Tibial artery (tissue), 4 donors: ENCODE data around the gene SLC2A4RG.

Source experiments
- DNase-seq, 2 donors: peaks; one replicate each; pipeline ENCODE4 v3.0.0-alpha.2; 2019
- H3K27ac ChIP-seq, 2 donors: fragments of 200-600 bp; sonication (generic) in 1 of 2; 1 replicate in 1 of 2; 2 replicates in 1 of 2; pipeline ENCODE4 v1.5.1; 2018 to 2019; ENCODE audit warnings: mild to moderate bottlenecking in 1 of 2
- H3K27me3 ChIP-seq, 2 donors: fragments of 200-600 bp; sonication (generic) in 1 of 2; one replicate each; pipeline versions ENCODE4 v1.5.1 to v1.6.0; 2016 to 2019
- H3K36me3 ChIP-seq, 3 donors: fragments of 200-600 bp; sonication (generic) in 2 of 3; one replicate each; pipeline ENCODE4 v1.5.1; 2016 to 2019; ENCODE audit warnings: mild to moderate bottlenecking in 2 of 3
- H3K4me1 ChIP-seq, 4 donors: fragments of 200-600 bp; sonication (generic) in 2 of 4; 1 replicate in 3 of 4; 2 replicates in 1 of 4; pipeline ENCODE4 v1.5.1; 2016 to 2019
- H3K4me3 ChIP-seq, 2 donors: fragments of 200-600 bp; sonication (generic) in 1 of 2; 1 replicate in 1 of 2; 2 replicates in 1 of 2; pipeline ENCODE4 v1.5.1; 2018 to 2019; ENCODE audit warnings: mild to moderate bottlenecking in 2 of 2
- H3K9me3 ChIP-seq, 3 donors: fragments of 200-600 bp; sonication (generic) in 1 of 3; one replicate each; pipeline ENCODE4 v1.5.1; 2016 to 2019
- intact Hi-C: fragments of 100-400 bp; cut with DNase I; formaldehyde crosslinking; loops from one replicate; pipeline ENCODE4 v1.15.0; 2023; ENCODE audit warnings: low total_unique reads
- TF ChIP-seq, protein P1 (sequence below), 2 experiments: fragments of 200-600 bp in 1 of 2; fragments of 450-650 bp in 1 of 2; IDR thresholded peaks; one replicate each; pipeline ENCODE4 v1.5.1; 2017 to 2019; ENCODE audit warnings: antibody characterized with exemption in 2 of 2, mild to moderate bottlenecking in 1 of 2, moderate library complexity in 1 of 2

Gene SLC2A4RG

DNA sequence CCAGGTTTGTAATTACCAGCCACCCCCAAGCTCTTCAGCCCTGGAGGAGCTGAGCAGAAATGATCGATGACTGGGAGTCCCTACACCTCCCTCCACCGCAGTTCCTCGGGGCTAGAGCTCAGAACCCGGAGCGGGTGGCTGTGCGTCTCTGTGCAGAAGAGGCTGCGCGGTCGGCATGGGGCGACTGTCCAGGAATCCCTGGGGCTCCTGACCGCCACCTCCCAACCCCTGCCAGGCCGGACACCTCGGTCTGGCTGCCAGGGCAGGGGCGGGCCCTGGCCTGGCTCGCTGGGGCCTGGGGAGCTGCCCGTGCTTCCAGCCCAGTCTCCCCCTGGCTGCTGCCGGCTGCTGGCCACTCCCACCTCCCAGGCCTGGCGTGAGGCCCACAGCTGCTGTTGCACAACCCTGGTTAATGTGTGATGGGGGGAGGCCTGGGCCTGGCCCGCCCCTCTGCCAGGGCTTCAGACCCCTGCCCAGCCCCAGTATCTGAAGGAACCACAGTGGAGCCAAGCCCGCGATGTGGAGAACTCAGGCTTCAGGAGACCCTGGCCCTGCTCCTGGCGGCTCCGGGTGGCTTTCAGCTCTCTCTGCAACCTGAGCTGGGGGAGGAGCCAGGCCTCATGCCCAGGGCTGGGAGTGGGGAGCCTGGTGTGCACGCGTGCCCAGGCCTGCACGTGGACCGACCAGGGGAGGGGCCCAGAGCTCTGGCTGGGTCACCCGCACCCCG is 1.2 kb downstream of the SLC2A4RG start:
- intact Hi-C loops: loop anchor here (10.0 kb wide), 1 partner anchor 116 kb away; the partner anchor contains the start of gene GMEB2
- TF ChIP-seq, protein P1, sequence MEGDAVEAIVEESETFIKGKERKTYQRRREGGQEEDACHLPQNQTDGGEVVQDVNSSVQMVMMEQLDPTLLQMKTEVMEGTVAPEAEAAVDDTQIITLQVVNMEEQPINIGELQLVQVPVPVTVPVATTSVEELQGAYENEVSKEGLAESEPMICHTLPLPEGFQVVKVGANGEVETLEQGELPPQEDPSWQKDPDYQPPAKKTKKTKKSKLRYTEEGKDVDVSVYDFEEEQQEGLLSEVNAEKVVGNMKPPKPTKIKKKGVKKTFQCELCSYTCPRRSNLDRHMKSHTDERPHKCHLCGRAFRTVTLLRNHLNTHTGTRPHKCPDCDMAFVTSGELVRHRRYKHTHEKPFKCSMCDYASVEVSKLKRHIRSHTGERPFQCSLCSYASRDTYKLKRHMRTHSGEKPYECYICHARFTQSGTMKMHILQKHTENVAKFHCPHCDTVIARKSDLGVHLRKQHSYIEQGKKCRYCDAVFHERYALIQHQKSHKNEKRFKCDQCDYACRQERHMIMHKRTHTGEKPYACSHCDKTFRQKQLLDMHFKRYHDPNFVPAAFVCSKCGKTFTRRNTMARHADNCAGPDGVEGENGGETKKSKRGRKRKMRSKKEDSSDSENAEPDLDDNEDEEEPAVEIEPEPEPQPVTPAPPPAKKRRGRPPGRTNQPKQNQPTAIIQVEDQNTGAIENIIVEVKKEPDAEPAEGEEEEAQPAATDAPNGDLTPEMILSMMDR (IDR thresholded peaks at IDR 0.05): no peak
- Histone ChIP-seq H3K36me3 (peaks cover 22 to 35% (median 27%) of the 10 kb centered on the region in 3 donors), H3K4me1 (peaks cover 0 to 41% (median 31%) of the 10 kb centered on the region in 4 donors), H3K4me3 (peak overlapping the region; percentile 84 to 93), H3K27ac (peak overlapping the region; percentile 97), H3K9me3 (no peaks in the 10 kb centered on the region), H3K27me3 (no peaks in the 10 kb centered on the region)
- peak; percentile 94 to 98 for DNase-seq

DNA sequence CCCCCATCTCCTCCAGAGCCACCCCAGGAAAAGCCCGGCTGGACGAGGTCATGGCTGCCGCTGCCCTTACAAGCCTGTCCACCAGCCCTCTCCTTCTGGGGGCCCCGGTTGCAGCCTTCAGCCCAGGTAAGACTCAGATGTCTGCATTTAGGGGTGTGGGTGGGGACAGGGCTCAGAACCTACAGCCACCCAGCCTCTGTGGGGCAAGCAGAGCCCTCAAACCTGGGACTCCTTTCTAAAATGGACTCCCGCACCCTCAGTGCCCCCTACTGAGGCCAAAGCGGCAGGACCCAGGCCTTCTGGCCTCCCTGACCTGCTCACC is 1.7 kb downstream of the SLC2A4RG start:
- TF ChIP-seq, protein P1 (IDR thresholded peaks at IDR 0.05): no peak
- Histone ChIP-seq H3K27ac (peak overlapping the region; percentile 97), H3K36me3 (peaks cover 22 to 35% (median 23%) of the 10 kb centered on the region in 3 donors), H3K27me3 (no peaks in the 10 kb centered on the region), H3K9me3 (no peaks in the 10 kb centered on the region), H3K4me1 (peaks cover 0 to 41% (median 31%) of the 10 kb centered on the region in 4 donors), H3K4me3 (peak overlapping the region; percentile 84 to 93)
- intact Hi-C loops: loop anchor here (10.0 kb wide), 1 partner anchor 117 kb away; the partner anchor contains the start of gene GMEB2
- no peak for DNase-seq

DNA sequence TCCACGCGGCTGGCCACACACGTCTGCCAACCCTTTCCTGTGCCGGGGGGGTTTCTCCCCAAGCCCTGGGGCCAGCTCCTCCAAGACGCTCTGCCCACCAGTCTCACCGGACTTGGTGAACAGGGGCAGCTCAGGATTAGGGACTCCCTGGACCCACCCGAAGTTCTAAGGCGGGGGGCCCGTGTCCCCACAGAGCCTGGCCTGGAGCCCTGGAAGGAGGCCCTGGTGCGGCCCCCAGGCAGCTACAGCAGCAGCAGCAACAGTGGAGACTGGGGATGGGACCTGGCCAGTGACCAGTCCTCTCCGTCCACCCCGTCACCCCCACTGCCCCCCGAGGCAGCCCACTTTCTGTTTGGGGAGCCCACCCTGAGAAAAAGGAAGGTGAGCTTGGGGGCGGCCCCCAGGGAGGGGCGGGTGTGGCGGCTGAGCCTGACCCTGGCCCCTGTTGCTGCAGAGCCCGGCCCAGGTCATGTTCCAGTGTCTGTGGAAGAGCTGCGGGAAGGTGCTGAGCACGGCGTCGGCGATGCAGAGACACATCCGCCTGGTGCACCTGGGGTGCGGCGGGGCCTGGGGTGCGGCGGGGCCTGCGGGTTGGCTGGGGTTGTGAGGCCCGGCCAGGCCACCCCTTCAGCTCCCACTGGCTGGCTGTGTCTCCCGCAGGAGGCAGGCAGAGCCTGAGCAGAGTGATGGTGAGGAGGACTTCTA is 2.3 kb downstream of the SLC2A4RG start:
- intact Hi-C loops: loop anchor here (10.0 kb wide), 1 partner anchor 117 kb away; the partner anchor contains the start of gene GMEB2
- Histone ChIP-seq H3K9me3 (no peaks in the 10 kb centered on the region), H3K36me3 (peaks cover 22 to 35% (median 23%) of the 10 kb centered on the region in 3 donors), H3K27me3 (no peaks in the 10 kb centered on the region), H3K4me3 (peak overlapping the region in 1 of 2 donors; percentile 93), H3K4me1 (peaks cover 0 to 41% (median 31%) of the 10 kb centered on the region in 4 donors), H3K27ac (peak overlapping the region; percentile 97)
- TF ChIP-seq, protein P1 (IDR thresholded peaks at IDR 0.05): no peak
- DNase-seq: no peak

DNA sequence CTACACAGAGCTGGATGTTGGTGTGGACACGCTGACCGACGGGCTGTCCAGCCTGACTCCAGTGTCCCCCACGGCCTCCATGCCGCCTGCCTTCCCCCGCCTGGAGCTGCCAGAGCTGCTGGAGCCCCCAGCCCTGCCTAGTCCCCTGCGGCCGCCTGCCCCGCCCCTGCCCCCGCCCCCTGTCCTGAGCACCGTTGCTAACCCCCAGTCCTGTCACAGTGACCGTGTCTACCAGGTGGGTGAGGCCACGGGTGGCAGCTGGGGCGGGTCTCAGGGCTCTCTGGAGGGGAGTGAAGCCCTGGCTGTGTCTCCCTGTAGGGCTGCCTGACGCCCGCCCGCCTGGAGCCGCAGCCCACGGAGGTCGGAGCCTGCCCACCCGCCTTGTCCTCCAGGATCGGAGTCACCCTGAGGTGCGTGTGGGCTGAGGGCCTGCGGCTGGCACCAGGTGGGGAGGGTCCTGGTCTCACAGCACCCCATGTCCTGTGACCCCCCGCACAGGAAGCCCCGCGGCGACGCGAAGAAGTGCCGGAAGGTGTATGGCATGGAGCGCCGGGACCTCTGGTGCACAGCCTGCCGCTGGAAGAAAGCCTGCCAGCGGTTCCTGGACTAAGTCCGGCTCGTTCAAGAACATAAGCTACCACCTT is 2.9 kb downstream of the SLC2A4RG start:
- Histone ChIP-seq H3K27ac (no peak overlapping the region), H3K27me3 (no peaks in the 10 kb centered on the region), H3K4me3 (no peak overlapping the region), H3K9me3 (no peaks in the 10 kb centered on the region), H3K36me3 (peaks cover 22 to 38% (median 23%) of the 10 kb centered on the region in 3 donors), H3K4me1 (peaks cover 0 to 37% (median 29%) of the 10 kb centered on the region in 4 donors)
- intact Hi-C loops: loop anchor here (10.0 kb wide), 1 partner anchor 118 kb away; the partner anchor contains the start of gene GMEB2
- TF ChIP-seq, protein P1 (IDR thresholded peaks at IDR 0.05): no peak
- DNase-seq: no peak

DNA sequence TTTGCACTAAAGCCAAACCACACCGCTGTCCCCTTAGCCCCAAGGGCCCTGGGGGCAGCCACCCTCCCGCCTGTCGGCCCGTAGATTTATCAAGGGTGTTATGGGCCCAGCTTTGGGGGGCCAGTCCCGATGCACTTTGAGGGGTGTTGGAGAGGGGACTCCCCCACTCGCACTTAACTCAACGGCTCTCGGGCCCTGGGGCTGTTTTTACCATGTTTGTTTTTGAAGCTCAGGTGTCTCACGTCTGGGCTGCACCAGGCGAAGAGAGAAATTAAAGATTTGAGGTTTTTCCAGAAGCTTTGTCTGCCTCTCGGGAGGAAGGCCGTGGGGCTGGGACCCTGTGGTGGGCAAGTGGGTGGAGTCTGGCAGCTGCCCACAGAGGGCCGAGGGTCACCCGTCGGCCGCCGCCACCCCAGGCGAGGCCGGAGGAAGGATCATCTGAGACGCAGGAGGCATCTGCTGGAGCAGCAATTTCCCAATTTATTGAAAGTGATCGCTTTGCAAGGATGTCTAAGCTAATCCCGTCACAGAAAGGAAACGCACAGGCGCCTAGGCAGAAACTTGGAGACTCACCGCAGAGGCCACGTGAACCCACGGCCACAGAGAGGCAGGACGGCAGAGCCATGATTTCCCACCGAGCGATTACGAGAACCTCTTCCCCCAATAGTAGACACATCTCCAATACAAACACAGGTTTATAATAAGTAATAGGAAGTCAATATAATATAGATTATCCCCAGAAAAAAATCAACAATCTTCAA is 3.8 kb downstream of the SLC2A4RG start:
- no peak overlapping the region for H3K4me3 ChIP-seq
- intact Hi-C loops: loop anchor here (10.0 kb wide), 1 partner anchor 119 kb away; the partner anchor contains the start of gene GMEB2
- no peak for DNase-seq
- H3K4me1 ChIP-seq: peaks cover 0 to 28% (median 21%) of the 10 kb centered on the region in 4 donors
- peaks cover 22 to 38% (median 23%) of the 10 kb centered on the region in 3 donors for H3K36me3 ChIP-seq
- TF ChIP-seq, protein P1 (IDR thresholded peaks at IDR 0.05): no peak
- no peak overlapping the region for H3K27ac ChIP-seq
- no peaks in the 10 kb centered on the region for H3K27me3 ChIP-seq
- no peaks in the 10 kb centered on the region for H3K9me3 ChIP-seq
